Duodenal mucosa (tissue), 2 donors: ENCODE data around the gene HK2.

Source experiments
- H3K27ac ChIP-seq: one replicate; pipeline ENCODE4 v1.7.0; 2013; ENCODE audit warnings: low read depth, low read length
- H3K27me3 ChIP-seq, 2 donors: one replicate each; pipeline ENCODE4 v1.7.0; 2013; ENCODE audit warnings: low read length in 2 of 2, control low read depth in 1 of 2; ENCODE audit not compliant: insufficient read depth in 2 of 2, control insufficient read depth in 1 of 2
- H3K36me3 ChIP-seq, 2 donors: one replicate each; pipeline ENCODE4 v1.7.0; 2013; ENCODE audit warnings: low read length in 2 of 2, control low read depth in 1 of 2; ENCODE audit not compliant: insufficient read depth in 2 of 2, control insufficient read depth in 1 of 2
- H3K4me1 ChIP-seq, 2 donors: one replicate each; pipeline ENCODE4 v1.7.0; 2013; ENCODE audit warnings: low read length in 2 of 2, control low read depth in 1 of 2; ENCODE audit not compliant: insufficient read depth in 2 of 2, control insufficient read depth in 1 of 2
- H3K4me3 ChIP-seq, 2 donors: one replicate each; pipeline ENCODE4 v1.7.0; 2013; ENCODE audit warnings: low read length in 2 of 2, low read depth in 1 of 2
- H3K9ac ChIP-seq, 2 donors: one replicate each; pipeline ENCODE4 v1.7.0; 2013; ENCODE audit warnings: low read length in 2 of 2, low read depth in 1 of 2
- H3K9me3 ChIP-seq, 2 donors: one replicate each; pipeline ENCODE4 v1.7.0; 2013; ENCODE audit warnings: low read length in 2 of 2, control low read depth in 1 of 2; ENCODE audit not compliant: control insufficient read depth in 1 of 2

The HK2 gene

GRCh38 chr2:74864728-74865722 lies 31.1 kb downstream of the HK2 start:
- Histone ChIP-seq H3K9me3 (no peaks in the 10 kb centered on the region), H3K27me3 (no peaks in the 10 kb centered on the region), H3K27ac (no peak overlapping the region), H3K9ac (no peak overlapping the region), H3K4me1 (peaks cover 30 to 52% of the 10 kb centered on the region in 2 donors), H3K36me3 (no peaks in the 10 kb centered on the region), H3K4me3 (no peak overlapping the region)

- Histone ChIP-seq H3K9me3 (no peaks in the 10 kb centered on the region), H3K27me3 (no peaks in the 10 kb centered on the region), H3K4me3 (no peak overlapping the region), H3K9ac (no peak overlapping the region), H3K36me3 (no peaks in the 10 kb centered on the region), H3K27ac (no peak overlapping the region), H3K4me1 (peaks cover 30 to 46% of the 10 kb centered on the region in 2 donors)
These were observed 32.1 kb downstream of the HK2 start for GRCh38 chr2:74865770-74866674.

- Histone ChIP-seq H3K36me3 (no peaks in the 10 kb centered on the region), H3K27me3 (no peaks in the 10 kb centered on the region), H3K4me1 (peaks cover 18 to 39% of the 10 kb centered on the region in 2 donors), H3K9ac (no peak overlapping the region), H3K9me3 (no peaks in the 10 kb centered on the region), H3K27ac (no peak overlapping the region), H3K4me3 (no peak overlapping the region)
These were observed 34.1 kb downstream of the HK2 start for GRCh38 chr2:74867841-74868658.

- H3K27me3 ChIP-seq = no peaks in the 10 kb centered on the region
- no peaks in the 10 kb centered on the region for H3K36me3 ChIP-seq
- H3K4me1 ChIP-seq = peaks cover 6 to 31% of the 10 kb centered on the region in 2 donors
- H3K4me3 ChIP-seq = no peak overlapping the region
- no peak overlapping the region for H3K9ac ChIP-seq
- no peak overlapping the region for H3K27ac ChIP-seq
- no peaks in the 10 kb centered on the region for H3K9me3 ChIP-seq
These were observed 35.6 kb downstream of the HK2 start for GRCh38 chr2:74869517-74869916.

- no peak overlapping the region for H3K4me3 ChIP-seq
- no peaks in the 10 kb centered on the region for H3K9me3 ChIP-seq
- H3K27ac ChIP-seq = no peak overlapping the region
- H3K4me1 ChIP-seq = peaks cover 6 to 32% of the 10 kb centered on the region in 2 donors
- no peaks in the 10 kb centered on the region for H3K27me3 ChIP-seq
- H3K9ac ChIP-seq = no peak overlapping the region
- H3K36me3 ChIP-seq = no peaks in the 10 kb centered on the region
These were observed 37.0 kb downstream of the HK2 start for GRCh38 chr2:74870951-74871350.

GRCh38 chr2:74871414-74871813 lies 37.5 kb downstream of the HK2 start:
- no peaks in the 10 kb centered on the region for H3K27me3 ChIP-seq
- H3K4me3 ChIP-seq = no peak overlapping the region
- peaks cover 6 to 30% of the 10 kb centered on the region in 2 donors for H3K4me1 ChIP-seq
- no peak overlapping the region for H3K9ac ChIP-seq
- H3K27ac ChIP-seq = no peak overlapping the region
- H3K9me3 ChIP-seq = no peaks in the 10 kb centered on the region
- no peaks in the 10 kb centered on the region for H3K36me3 ChIP-seq

GRCh38 chr2:74872389-74872836 lies 38.5 kb downstream of the HK2 start:
- H3K27me3 ChIP-seq = no peaks in the 10 kb centered on the region
- no peaks in the 10 kb centered on the region for H3K36me3 ChIP-seq
- no peaks in the 10 kb centered on the region for H3K9me3 ChIP-seq
- H3K4me3 ChIP-seq = no peak overlapping the region
- peaks cover 6 to 30% of the 10 kb centered on the region in 2 donors for H3K4me1 ChIP-seq
- no peak overlapping the region for H3K27ac ChIP-seq
- H3K9ac ChIP-seq = no peak overlapping the region

- no peaks in the 10 kb centered on the region for H3K27me3 ChIP-seq
- H3K36me3 ChIP-seq = no peaks in the 10 kb centered on the region
- peak overlapping the region in 1 of 2 donors; percentile 16 for H3K4me3 ChIP-seq
- H3K27ac ChIP-seq = no peak overlapping the region
- H3K4me1 ChIP-seq = peaks cover 6 to 30% of the 10 kb centered on the region in 2 donors
- no peak overlapping the region for H3K9ac ChIP-seq
- no peaks in the 10 kb centered on the region for H3K9me3 ChIP-seq
These were observed 39.2 kb downstream of the HK2 start for GRCh38 chr2:74873012-74873665.
